ENCODE measurements around the gene FAM81A.

Gene FAM81A

DNA sequence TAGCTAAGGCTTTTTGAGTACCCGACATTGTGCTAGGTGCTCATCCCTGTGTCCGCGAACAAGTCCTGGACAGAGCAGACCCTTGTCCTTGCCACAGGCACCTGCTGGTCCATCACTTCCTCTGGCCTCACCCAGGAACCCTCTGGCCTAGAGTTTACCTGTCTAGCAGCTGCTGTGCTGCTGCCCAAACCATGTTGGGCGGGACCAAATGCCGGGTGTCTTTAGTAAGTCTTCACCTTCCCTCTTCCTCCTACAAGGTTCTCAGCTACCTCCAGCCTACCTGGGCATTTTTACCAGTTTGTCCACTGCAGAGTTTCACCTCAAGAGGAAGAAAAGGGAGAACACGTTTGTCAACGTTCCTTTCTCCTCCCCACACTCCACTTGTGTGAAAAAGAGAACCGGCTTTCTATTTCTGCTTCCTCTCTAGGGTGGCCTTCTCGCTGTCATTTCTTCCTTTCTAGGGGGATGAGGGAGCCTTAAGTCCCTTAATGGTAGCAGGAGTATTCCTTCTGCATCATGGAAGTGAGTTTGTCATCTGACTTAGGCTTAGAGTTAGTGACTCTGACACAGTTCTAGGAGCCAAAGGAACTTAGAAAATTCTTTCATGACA is 93.2 kb downstream of the FAM81A start:
- Mint-ChIP-seq H3K36me3 (ENCODE audit: low read depth) (no peaks in the 10 kb centered on the region), H3K4me3 (no peak overlapping the region), H3K27ac (no peak overlapping the region), H3K27me3 (ENCODE audit: low read depth) (peaks cover 24% of the 10 kb centered on the region), H3K4me1 (ENCODE audit: low read depth) (peaks cover 6% of the 10 kb centered on the region), H3K9me3 (no peaks in the 10 kb centered on the region)

DNA sequence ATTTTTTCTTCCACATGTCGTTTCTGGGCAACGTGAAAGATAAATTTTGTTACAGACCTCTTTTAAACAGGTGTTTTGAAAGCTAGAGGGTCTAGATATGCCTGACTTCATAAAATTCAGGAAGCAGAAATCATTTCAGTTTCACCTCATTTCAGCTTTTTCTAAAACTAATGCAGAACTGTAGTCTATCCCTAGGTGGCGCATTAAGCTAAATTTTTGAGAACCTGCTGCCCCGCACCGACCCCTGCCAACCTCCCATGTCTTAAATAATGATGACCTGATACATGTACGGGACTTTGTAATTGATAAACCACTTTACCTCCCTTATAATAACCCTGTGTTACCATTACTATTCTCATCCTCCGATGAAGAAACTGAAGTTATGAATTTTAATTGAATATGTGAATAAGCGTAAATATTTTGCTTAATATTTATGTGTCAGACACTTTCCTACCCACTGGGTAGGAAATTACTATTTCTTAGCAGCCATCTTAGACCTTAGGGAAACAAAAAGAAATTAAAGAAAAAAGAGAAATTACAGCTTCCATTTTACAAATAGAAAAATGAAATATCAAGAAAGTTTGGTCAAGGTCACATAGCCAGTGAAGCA is 94.9 kb downstream of the FAM81A start:
- no peak overlapping the region for H3K4me3 Mint-ChIP-seq
- H3K36me3 Mint-ChIP-seq (ENCODE audit: low read depth), result no peaks in the 10 kb centered on the region
- H3K27me3 Mint-ChIP-seq (ENCODE audit: low read depth), result peaks cover 34% of the 10 kb centered on the region
- no peaks in the 10 kb centered on the region for H3K9me3 Mint-ChIP-seq
- H3K4me1 Mint-ChIP-seq (ENCODE audit: low read depth), result peaks cover 6% of the 10 kb centered on the region
- no peak overlapping the region for H3K27ac Mint-ChIP-seq

DNA sequence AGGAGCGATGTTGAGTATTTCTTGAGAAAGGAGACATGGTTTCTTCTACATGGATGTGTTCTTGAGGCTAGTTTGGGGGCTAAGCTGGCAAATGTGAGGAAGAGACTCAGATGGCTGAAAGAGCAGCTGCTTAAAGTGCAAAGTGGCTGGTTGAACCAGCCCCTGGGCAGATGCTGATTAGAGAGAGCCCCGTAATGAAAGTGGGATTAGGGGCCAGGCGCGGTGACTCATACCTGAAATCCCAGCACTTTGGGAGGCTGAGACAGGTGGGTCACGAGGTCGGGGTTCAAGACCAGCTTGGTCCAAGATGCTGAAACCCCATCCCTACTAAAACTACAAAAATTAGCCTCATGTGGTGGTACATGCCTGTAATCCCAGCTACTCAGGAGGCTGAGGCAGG is 98.6 kb downstream of the FAM81A start:
- Mint-ChIP-seq H3K27ac (no peak overlapping the region), H3K36me3 (ENCODE audit: low read depth) (no peaks in the 10 kb centered on the region)

DNA sequence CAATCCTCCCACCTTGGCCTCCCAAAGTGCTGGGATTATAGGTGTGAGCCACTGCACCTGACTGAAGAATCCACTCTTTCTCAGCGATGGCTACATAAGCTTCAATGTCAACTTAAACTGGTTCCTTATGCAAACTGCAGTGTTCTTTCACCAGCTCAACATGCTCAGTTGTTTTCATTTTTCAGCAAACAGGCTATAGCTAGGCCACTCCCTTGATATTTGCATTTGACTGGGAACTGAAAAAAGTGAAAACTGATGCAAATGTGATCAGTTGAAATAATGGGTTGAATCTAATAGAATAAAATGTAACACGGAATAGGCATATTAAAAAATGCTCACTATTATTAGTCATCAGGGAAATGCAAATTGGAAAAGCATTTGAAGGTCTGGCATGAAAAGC is 99.4 kb downstream of the FAM81A start:
- Mint-ChIP-seq H3K4me3 (no peak overlapping the region), H3K27me3 (ENCODE audit: low read depth) (peaks cover 18% of the 10 kb centered on the region), H3K9me3 (no peaks in the 10 kb centered on the region), H3K4me1 (ENCODE audit: low read depth) (peaks cover 1% of the 10 kb centered on the region), H3K27ac (no peak overlapping the region), H3K36me3 (ENCODE audit: low read depth) (no peaks in the 10 kb centered on the region)

More for the DNA sequence above, 98.6 kb downstream of the FAM81A start:
- Mint-ChIP-seq H3K4me1 (ENCODE audit: low read depth) (peaks cover 1% of the 10 kb centered on the region), H3K9me3 (no peaks in the 10 kb centered on the region), H3K4me3 (no peak overlapping the region), H3K27me3 (ENCODE audit: low read depth) (peaks cover 23% of the 10 kb centered on the region)

DNA sequence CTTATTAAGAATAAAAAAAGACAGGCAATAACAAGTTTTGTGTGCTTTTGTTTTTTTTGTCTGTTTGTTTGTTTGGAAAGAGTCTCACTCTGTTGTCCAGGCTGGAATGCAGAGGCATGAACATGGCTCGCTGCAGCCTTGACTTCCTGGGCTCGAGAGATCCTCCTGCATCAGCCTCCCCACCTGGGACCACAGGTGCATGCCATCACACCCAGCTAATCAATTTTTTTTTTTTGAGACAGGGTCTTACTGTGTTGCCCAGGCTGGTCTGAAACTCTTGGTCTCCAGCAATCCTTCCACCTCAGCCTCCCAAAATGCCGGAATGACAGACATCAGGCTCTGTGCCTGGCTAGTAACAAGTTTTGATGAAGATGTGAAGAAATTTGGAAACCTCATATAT is 100.5 kb downstream of the FAM81A start:
- Mint-ChIP-seq H3K4me3 (no peak overlapping the region), H3K4me1 (ENCODE audit: low read depth) (peaks cover 4% of the 10 kb centered on the region), H3K36me3 (ENCODE audit: low read depth) (no peaks in the 10 kb centered on the region), H3K27me3 (ENCODE audit: low read depth) (peaks cover 18% of the 10 kb centered on the region), H3K9me3 (no peaks in the 10 kb centered on the region), H3K27ac (no peak overlapping the region)

DNA sequence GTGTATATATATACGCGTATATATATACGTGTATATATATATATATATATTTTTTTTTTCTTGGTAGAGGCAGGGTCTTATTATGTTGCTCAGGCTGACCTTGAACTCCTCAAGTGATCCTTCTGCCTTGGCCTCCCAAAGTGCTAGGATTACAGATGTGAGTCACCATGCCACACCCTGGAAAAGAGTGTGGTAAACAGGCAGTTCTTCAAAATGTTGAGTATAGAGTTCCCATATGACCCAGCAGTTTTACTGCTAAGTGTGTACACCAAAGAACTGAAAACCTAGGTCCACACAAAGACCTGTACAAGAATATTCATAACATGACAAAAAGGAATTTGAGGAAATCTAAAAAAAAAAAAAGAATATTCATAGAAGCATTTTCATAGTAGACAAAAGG is 101.8 kb downstream of the FAM81A start:
- Mint-ChIP-seq H3K36me3 (ENCODE audit: low read depth) (no peaks in the 10 kb centered on the region), H3K4me3 (no peak overlapping the region), H3K4me1 (ENCODE audit: low read depth) (peaks cover 9% of the 10 kb centered on the region), H3K27ac (no peak overlapping the region), H3K27me3 (ENCODE audit: low read depth) (peaks cover 15% of the 10 kb centered on the region), H3K9me3 (no peaks in the 10 kb centered on the region)

DNA sequence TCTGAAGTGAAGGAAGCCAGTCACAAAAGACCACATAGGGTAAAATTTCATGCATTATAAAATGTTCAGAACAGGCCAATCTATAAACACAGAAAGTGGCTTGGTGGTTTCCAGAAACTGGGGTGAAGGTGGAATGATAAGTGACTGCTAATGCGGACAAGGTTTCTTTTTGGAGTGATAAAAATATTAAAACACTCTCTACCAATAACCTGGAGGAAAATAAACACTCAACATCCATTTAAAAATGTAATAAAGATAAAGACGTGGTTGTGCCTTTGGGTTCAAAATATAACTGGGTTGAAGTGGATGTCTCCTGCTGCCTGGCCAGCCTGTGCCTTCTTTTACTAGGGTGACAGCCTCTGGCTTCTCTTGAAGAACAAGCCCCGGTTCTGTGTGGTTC is 102.7 kb downstream of the FAM81A start:
- H3K4me3 Mint-ChIP-seq, result no peak overlapping the region
- peaks cover 9% of the 10 kb centered on the region for H3K4me1 Mint-ChIP-seq (ENCODE audit: low read depth)
- H3K9me3 Mint-ChIP-seq, result no peaks in the 10 kb centered on the region
- H3K27me3 Mint-ChIP-seq (ENCODE audit: low read depth), result peaks cover 11% of the 10 kb centered on the region
- H3K36me3 Mint-ChIP-seq (ENCODE audit: low read depth), result no peaks in the 10 kb centered on the region
- no peak overlapping the region for H3K27ac Mint-ChIP-seq

DNA sequence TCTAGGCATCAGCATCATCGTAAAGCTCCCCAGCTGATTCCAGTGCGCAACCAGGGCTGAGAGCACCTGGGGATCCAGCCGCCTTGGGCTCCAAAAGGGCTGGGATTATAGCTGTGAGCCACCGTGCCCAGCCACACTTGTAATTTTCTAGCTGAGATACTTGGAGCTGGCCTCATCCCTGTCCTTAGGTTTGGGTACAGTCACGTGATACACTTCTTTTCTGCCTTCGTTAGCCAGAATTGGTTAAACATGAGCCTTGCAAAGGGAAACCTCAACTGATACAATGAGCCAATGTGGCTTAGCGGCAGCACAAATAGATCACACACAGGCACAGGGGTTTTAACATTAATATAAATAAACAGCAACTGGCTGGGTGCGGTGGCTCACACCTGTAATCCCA is 103.8 kb downstream of the FAM81A start:
- Mint-ChIP-seq H3K4me3 (no peak overlapping the region), H3K27ac (no peak overlapping the region), H3K4me1 (ENCODE audit: low read depth) (peaks cover 9% of the 10 kb centered on the region), H3K27me3 (ENCODE audit: low read depth) (peaks cover 6% of the 10 kb centered on the region), H3K36me3 (ENCODE audit: low read depth) (no peaks in the 10 kb centered on the region), H3K9me3 (no peaks in the 10 kb centered on the region)

DNA sequence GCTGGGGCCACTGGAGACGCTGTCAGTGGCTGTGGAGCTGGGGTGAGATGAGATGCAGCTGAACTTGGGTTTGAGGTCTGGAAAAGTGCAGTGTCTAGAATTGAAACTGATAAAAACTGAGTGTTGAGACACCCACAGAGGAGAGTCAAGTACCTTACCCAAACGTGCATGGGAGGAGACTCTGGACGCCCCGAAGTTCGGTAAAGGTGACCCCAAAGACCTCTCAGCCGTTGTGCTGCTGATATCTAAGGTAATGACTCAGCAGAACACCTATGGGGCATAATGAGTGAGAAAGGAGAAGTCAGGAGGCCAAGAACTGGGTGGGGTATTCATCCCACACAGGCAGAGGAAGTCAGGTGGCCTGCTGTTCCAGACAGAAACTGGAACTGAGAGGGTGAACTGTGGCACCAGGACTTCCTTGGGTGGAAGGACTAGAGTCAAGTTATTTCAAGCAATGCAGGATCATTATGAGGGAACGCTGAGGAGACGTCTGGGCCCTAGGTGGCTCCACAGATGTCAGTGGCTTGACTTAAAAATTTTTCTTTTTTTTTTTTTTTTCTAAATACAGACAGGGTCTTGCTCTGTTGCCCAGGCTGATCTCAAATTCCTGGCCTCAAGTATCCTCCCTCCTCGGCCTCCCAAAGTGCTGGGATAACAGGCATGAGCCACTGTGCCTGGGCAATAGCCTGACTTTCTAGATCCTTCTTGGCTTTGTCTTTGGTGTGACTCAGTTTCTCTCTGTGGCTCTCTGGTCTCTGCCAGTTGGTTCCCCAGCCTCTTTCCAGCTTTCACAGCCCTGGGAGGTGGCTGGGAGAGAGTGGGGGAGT is 105.9 kb downstream of the FAM81A start:
- Mint-ChIP-seq H3K36me3 (ENCODE audit: low read depth) (no peaks in the 10 kb centered on the region), H3K9me3 (no peaks in the 10 kb centered on the region), H3K27ac (peak overlapping the region; percentile 60), H3K4me3 (peak overlapping the region; percentile 51), H3K27me3 (ENCODE audit: low read depth) (peaks cover 10% of the 10 kb centered on the region), H3K4me1 (ENCODE audit: low read depth) (peaks cover 9% of the 10 kb centered on the region)

DNA sequence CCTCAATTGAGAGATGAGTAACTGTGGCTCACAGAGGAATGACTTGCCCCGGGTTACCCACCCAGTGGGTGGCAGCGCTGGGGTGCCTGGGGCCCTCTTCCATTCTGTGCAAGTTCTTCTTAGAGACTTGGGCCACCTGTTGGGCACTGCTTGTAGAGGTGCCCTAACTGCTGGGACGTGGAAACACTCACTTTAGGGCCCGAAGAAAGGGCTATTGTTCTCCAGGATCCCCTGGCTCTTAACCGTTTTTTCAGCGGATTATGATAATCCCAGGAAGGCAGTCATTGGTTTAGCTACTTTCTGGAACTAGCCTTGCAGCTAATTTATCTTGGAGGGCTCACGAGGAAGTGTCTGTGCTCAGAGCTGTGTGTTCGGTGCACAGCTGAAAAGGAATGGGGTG is 107.6 kb downstream of the FAM81A start:
- no peak overlapping the region for H3K4me3 Mint-ChIP-seq
- peaks cover 17% of the 10 kb centered on the region for H3K27me3 Mint-ChIP-seq (ENCODE audit: low read depth)
- H3K27ac Mint-ChIP-seq, result no peak overlapping the region
- no peaks in the 10 kb centered on the region for H3K9me3 Mint-ChIP-seq
- no peaks in the 10 kb centered on the region for H3K36me3 Mint-ChIP-seq (ENCODE audit: low read depth)
- H3K4me1 Mint-ChIP-seq (ENCODE audit: low read depth), result peaks cover 9% of the 10 kb centered on the region

DNA sequence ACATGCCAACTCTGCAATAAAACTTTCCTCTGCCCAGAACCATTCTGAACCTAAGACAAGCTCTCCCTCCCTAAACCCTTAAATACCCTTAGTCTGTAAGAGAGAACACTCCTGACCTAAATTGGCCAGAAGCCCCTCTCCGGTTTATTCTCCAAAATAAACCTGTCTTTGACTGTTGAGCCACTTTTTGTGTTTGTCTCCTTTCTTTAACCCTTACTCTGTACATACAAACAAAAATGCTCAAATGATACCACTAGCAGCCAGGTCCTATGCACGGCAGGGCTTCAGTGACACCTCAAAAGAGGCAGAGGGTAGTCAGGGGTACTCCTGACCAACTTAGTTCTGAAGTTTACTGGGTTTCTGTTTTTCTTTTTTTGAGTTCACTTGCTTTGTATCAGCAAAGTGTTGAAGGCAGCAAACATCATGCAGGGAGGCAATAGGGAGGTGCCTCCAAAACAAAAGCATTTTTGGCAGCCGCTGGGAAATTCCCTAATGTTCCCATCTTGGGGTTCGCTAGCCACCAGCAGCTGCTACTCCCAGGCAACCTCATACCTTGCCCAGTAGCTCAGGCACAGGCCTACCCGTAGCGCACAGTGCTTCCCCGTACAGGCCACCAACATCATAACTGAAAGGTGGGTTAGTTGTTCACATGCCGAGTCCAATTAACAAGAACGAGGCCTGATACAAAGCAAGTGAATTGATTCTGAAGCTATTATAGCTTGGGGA is 110.7 kb downstream of the FAM81A start:
- no peak overlapping the region for H3K27ac Mint-ChIP-seq
- peaks cover 18% of the 10 kb centered on the region for H3K27me3 Mint-ChIP-seq (ENCODE audit: low read depth)
- no peaks in the 10 kb centered on the region for H3K9me3 Mint-ChIP-seq
- no peaks in the 10 kb centered on the region for H3K36me3 Mint-ChIP-seq (ENCODE audit: low read depth)
- no peak overlapping the region for H3K4me3 Mint-ChIP-seq
- peaks cover 3% of the 10 kb centered on the region for H3K4me1 Mint-ChIP-seq (ENCODE audit: low read depth)

DNA sequence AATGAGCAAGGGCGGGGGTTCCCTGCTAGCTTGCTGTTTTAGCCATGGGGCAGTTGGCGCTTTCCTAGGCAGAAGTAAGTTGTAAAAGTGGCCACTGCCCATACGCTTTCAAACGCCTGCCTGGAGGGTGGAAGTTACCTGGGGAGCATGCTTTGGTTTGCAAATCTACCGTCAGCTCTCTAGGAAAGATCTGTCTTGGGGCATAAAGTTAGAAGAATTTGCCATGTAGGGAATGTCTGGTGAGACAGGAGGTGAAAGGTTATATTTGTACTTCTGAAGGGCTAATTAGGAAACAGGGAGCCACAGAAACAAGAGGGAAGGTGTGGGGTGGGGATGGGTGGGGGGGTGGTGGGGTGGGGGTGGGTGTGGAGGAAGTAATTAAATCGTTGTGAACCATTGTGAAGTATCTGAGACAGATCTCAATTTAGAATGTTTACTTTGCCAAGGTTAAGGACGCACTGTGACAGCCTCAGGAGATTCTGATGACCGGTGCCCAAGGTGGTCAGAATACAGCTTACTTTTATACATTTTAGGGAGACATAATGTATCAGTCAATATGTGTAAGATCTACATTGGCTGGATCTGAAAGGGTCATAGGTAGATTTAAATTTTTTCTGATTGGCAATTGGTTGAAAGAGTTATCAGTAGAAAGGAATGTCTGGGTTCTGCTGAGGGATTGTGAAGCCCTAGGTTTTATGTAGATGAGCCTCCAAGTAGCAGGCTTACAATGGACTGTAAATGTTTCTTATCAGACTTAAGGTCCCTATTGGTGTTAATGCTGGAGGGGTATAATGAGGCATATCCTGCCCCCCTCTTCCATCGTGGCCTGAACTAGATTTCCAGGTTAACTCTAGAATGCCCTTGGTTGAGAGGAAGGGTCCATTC is 111.6 kb downstream of the FAM81A start:
- no peak overlapping the region for H3K27ac Mint-ChIP-seq
- no peaks in the 10 kb centered on the region for H3K36me3 Mint-ChIP-seq (ENCODE audit: low read depth)
- peaks cover 18% of the 10 kb centered on the region for H3K27me3 Mint-ChIP-seq (ENCODE audit: low read depth)
- H3K4me3 Mint-ChIP-seq, result no peak overlapping the region
- H3K9me3 Mint-ChIP-seq, result no peaks in the 10 kb centered on the region
- no peaks in the 10 kb centered on the region for H3K4me1 Mint-ChIP-seq (ENCODE audit: low read depth)

DNA sequence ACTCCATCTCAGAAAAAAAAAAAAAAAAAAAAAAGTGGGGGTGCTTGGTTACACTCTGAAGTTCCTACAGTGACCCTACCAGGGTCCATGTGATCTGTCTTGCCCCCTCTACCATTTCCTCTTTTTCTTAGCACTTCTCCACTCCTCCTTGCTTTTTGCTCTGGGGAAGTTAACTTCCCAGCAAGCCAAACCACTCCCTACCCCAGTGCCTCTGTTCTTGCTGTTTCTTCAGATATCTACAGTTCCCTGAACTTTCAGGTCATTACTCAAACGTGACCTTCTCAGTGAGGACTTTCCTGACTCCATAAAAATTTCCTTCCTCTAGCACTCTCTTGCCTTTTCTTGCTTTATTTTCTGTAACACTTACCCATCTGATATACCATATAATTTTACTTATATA is 112.5 kb downstream of the FAM81A start:
- Mint-ChIP-seq H3K36me3 (ENCODE audit: low read depth) (no peaks in the 10 kb centered on the region), H3K27ac (no peak overlapping the region), H3K27me3 (ENCODE audit: low read depth) (peaks cover 18% of the 10 kb centered on the region), H3K4me3 (no peak overlapping the region), H3K4me1 (ENCODE audit: low read depth) (no peaks in the 10 kb centered on the region), H3K9me3 (no peaks in the 10 kb centered on the region)

DNA sequence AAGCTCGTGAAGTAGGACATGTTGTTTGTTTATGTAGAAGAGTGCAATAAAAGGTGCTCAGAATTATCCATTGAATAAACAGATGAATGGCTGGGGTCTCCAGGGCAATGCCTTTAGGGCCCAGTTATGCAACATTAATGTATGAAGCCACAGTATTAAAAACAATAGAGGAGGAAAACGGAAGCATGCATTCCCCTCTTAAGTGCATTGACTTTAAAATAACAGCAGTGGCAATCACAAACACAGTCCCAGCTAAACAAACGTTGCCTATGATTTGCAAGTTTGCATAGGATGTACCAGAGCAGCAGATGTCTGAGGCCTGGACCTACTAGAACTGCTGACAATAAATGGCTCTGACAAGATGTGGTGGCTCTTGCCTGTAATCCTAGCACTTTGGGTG is 113.0 kb downstream of the FAM81A start:
- H3K4me3 Mint-ChIP-seq, result no peak overlapping the region
- H3K9me3 Mint-ChIP-seq, result no peaks in the 10 kb centered on the region
- no peaks in the 10 kb centered on the region for H3K4me1 Mint-ChIP-seq (ENCODE audit: low read depth)
- peaks cover 18% of the 10 kb centered on the region for H3K27me3 Mint-ChIP-seq (ENCODE audit: low read depth)
- H3K36me3 Mint-ChIP-seq (ENCODE audit: low read depth), result no peaks in the 10 kb centered on the region
- no peak overlapping the region for H3K27ac Mint-ChIP-seq
